K562 (cell line): ENCODE data around the gene GORASP1. TPM values are rescaled to one million over a fixed set of nuclear protein-coding genes. Genes with fewer than 3 reads are reported as not detected.

Source experiments
- ATF4 ChIP-seq: fragments of 450-650 bp; formaldehyde crosslinking; IDR thresholded peaks from 2 replicates; pipeline ENCODE4 v1.4.0; 2022; ENCODE audit warnings: mild to moderate bottlenecking, moderate library complexity
- BMI1 ChIP-seq: fragments of 150-350 bp; IDR thresholded peaks from 2 replicates; pipeline ENCODE4 v1.6.1; 2014; ENCODE audit warnings: low read length
- MAFG ChIP-seq: fragments of 450-650 bp; conservative IDR thresholded peaks from 2 replicates; pipeline ENCODE4 v1.6.1; 2016; ENCODE audit warnings: missing genetic modification characterization, missing compliant biosample characterization
- NFE2 ChIP-seq: IDR thresholded peaks from 2 replicates; pipeline ENCODE4 v1.6.1; 2014; ENCODE audit warnings: antibody characterized with exemption, low read depth
- PHB2 ChIP-seq: fragments of 450-650 bp; IDR thresholded peaks from 2 replicates; pipeline ENCODE4 v1.6.1; 2017; ENCODE audit warnings: low read depth
- PHF8 ChIP-seq: fragments of 200-600 bp; sonication (generic); IDR thresholded peaks from 2 replicates; pipeline ENCODE4 v1.6.1; 2012; ENCODE audit warnings: mixed run types, mild to moderate bottlenecking, inconsistent platforms, low read length, moderate library complexity, borderline replicate concordance
- PTRF ChIP-seq: fragments of 450-650 bp; IDR thresholded peaks from 2 replicates; pipeline ENCODE4 v1.6.1; 2016; ENCODE audit warnings: mild to moderate bottlenecking, missing genetic modification characterization, missing compliant biosample characterization
- RERE ChIP-seq: sonication (generic); formaldehyde crosslinking; IDR thresholded peaks from 2 replicates; pipeline ENCODE4 v1.8.0; 2023; ENCODE audit warnings: missing genetic modification reagents, mild to moderate bottlenecking, borderline replicate concordance
- RREB1 ChIP-seq: fragments of 250-450 bp; sonication (Bioruptor Pico); IDR thresholded peaks from 2 replicates; pipeline ENCODE4 v1.4.0; 2020
- RUNX1 ChIP-seq: sonication (generic); IDR thresholded peaks from 2 replicates; pipeline ENCODE4 v1.6.1; 2016; ENCODE audit warnings: antibody characterized with exemption, low read depth
- SRF ChIP-seq, 2 experiments: fragments of 250-450, 450-650 bp in 1 of 2; sonication (Bioruptor Pico) in 1 of 2; sonication (generic) in 1 of 2; formaldehyde crosslinking; IDR thresholded peaks; 2 replicates each; pipeline versions ENCODE4 v1.5.0 to v1.5.1; 2020 to 2022; ENCODE audit warnings: mild to moderate bottlenecking in 1 of 2, missing genetic modification reagents in 1 of 2
- STAG1 ChIP-seq: sonication (generic); formaldehyde crosslinking; IDR thresholded peaks from 2 replicates; pipeline ENCODE4 v1.5.0; 2020; ENCODE audit warnings: missing genetic modification reagents, borderline replicate concordance
- ZNF395 ChIP-seq: fragments of 200-800 bp; sonication (Bioruptor generic); IDR thresholded peaks from 2 replicates; pipeline ENCODE4 v1.6.1; 2017; ENCODE audit warnings: missing genetic modification characterization, missing compliant biosample characterization
- polyA plus RNA-seq, 8 experiments: library from polyadenylated mRNA; depleted of rRNA in 4 of 8; stranded (reverse) in 5 of 8; unstranded in 3 of 8; fragments of >200 nt; fragmentation: Nextera tagmentation in 2 of 8; fragmentation: Illumina TruSeq in 1 of 8; extraction: Ambion mirVana in 2 of 8; extraction: Trizol in 1 of 8; gene quantifications; 2 replicates each; pipeline versions ENCODE4 v1.2.1 to v1.2.3, GENCODE V29; 2011 to 2014; ENCODE audit warnings: inconsistent platforms in 1 of 8, missing spikeins in 1 of 8
- total RNA-seq, 7 experiments: library from RNA; depleted of rRNA in 6 of 7; stranded (reverse); fragments of >200 nt in 6 of 7; fragmentation: Illumina TruSeq in 2 of 7; extraction: Trizol in 2 of 7; gene quantifications; 2 replicates each; pipeline versions ENCODE4 v1.2.1 to v1.2.3, GENCODE V29; 2011 to 2021; ENCODE audit warnings: low replicate concordance in 1 of 7

The GORASP1 gene
- total and polyA plus RNA-seq, 9 of the 15 experiments (the other 6 are each of a cell fraction or from before 2014, with no cell fraction given) = 8.4 to 87.9 (median 67.6) TPM

GRCh38 chr3:39107388-39108199 is at the start of gene GORASP1, which contains the start of gene TTC21A (continued):
- TF ChIP-seq ATF4 (CRISPR knock-in tag) = 0 out of 2 replicates have a peak, but pooled peaks have one; percentile 16
- TF ChIP-seq BMI1 = peak; percentile 58; the same call in 1 of the 2 replicates
- TF ChIP-seq RREB1 (CRISPR knock-in tag) = 0 out of 2 replicates have a peak, but pooled peaks have one; percentile 72
- no peak for TF ChIP-seq RUNX1
- no peak for TF ChIP-seq STAG1
- no peak for TF ChIP-seq PTRF (tag)
- no peak for TF ChIP-seq PHB2
- TF ChIP-seq SRF (CRISPR knock-in tag; IDR thresholded peaks at IDR 0.05) = no peak
- TF ChIP-seq MAFG (tag) = no peak
- no peak for TF ChIP-seq ZNF395
- peak; percentile 39; the same call in 1 of the 2 replicates for TF ChIP-seq NFE2
- TF ChIP-seq RERE = 0 out of 2 replicates have a peak, but pooled peaks have one; percentile 68
- TF ChIP-seq PHF8 = peak; percentile 86; the same call in 1 of the 2 replicates
